ENCODE measurements around the gene ZNF697.

DNA sequence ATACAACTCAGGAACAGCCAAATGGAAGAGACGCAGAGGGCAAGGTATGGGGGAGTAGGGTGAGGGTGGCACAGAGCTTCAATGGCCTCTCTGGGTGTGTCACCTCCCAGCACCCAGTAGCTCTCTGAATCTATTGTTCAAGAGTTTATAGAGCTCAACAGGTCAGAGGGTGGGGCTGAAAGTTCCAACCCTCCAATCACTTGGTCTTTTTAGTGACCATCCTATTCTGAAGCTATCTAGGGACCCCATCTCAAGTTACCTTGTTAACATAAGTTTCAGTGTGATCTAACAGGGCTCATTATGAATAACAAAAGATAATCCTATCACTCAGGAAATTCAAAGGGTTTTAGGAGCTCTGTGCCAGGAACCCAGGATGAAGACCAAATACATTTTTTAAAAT is 31.2 kb upstream of the ZNF697 start:
- TF ChIP-seq, protein P1, sequence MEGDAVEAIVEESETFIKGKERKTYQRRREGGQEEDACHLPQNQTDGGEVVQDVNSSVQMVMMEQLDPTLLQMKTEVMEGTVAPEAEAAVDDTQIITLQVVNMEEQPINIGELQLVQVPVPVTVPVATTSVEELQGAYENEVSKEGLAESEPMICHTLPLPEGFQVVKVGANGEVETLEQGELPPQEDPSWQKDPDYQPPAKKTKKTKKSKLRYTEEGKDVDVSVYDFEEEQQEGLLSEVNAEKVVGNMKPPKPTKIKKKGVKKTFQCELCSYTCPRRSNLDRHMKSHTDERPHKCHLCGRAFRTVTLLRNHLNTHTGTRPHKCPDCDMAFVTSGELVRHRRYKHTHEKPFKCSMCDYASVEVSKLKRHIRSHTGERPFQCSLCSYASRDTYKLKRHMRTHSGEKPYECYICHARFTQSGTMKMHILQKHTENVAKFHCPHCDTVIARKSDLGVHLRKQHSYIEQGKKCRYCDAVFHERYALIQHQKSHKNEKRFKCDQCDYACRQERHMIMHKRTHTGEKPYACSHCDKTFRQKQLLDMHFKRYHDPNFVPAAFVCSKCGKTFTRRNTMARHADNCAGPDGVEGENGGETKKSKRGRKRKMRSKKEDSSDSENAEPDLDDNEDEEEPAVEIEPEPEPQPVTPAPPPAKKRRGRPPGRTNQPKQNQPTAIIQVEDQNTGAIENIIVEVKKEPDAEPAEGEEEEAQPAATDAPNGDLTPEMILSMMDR (IDR thresholded peaks at IDR 0.05): no peak
- TF ChIP-seq POLR2A (IDR thresholded peaks at IDR 0.05): no peak
